ENCODE measurements around the gene DDHD1.
A peak's percentile ranks its signal among the peaks of the same experiment; 100 is the strongest.

Gene DDHD1

GRCh38 chr14:53168786-53169185 lies 15.7 kb upstream of the DDHD1 start:
- no peak for ATAC-seq
- Mint-ChIP-seq H3K36me3 (peaks cover 11% of the 10 kb centered on the region), H3K4me1 (no peaks in the 10 kb centered on the region), H3K27ac (no peak overlapping the region), H3K9me3 (no peaks in the 10 kb centered on the region), H3K27me3 (no peaks in the 10 kb centered on the region), H3K4me3 (no peak overlapping the region)

GRCh38 chr14:53167602-53168328 lies 14.6 kb upstream of the DDHD1 start:
- Mint-ChIP-seq H3K27ac (no peak overlapping the region), H3K4me3 (no peak overlapping the region), H3K4me1 (no peaks in the 10 kb centered on the region), H3K27me3 (no peaks in the 10 kb centered on the region), H3K9me3 (peaks cover 3% of the 10 kb centered on the region), H3K36me3 (peaks cover 11% of the 10 kb centered on the region)
- no peak for ATAC-seq

- Mint-ChIP-seq H3K27ac (no peak overlapping the region), H3K9me3 (peaks cover 3% of the 10 kb centered on the region), H3K4me1 (no peaks in the 10 kb centered on the region), H3K36me3 (peaks cover 13% of the 10 kb centered on the region), H3K4me3 (no peak overlapping the region), H3K27me3 (no peaks in the 10 kb centered on the region)
- ATAC-seq: no peak
Observed at GRCh38 chr14:53161758-53162435, 8.8 kb upstream of the DDHD1 start.

- Mint-ChIP-seq H3K27me3 (no peaks in the 10 kb centered on the region), H3K4me3 (no peak overlapping the region), H3K4me1 (peaks cover 18% of the 10 kb centered on the region), H3K27ac (no peak overlapping the region), H3K9me3 (no peaks in the 10 kb centered on the region), H3K36me3 (peaks cover 10% of the 10 kb centered on the region)
- ATAC-seq: no peak
Observed at GRCh38 chr14:53156238-53156637, 3.1 kb upstream of the DDHD1 start.

- H3K9me3 Mint-ChIP-seq: no peaks in the 10 kb centered on the region
- ATAC-seq: no peak
Observed at GRCh38 chr14:53153702-53154112, 584 bp upstream of the DDHD1 start.

GRCh38 chr14:53152184-53152886 lies 788 bp downstream of the DDHD1 start:
- H3K4me1 Mint-ChIP-seq: peaks cover 49% of the 10 kb centered on the region

More at GRCh38 chr14:53153702-53154112, 584 bp upstream of the DDHD1 start:
- H3K4me1 Mint-ChIP-seq: peaks cover 36% of the 10 kb centered on the region
- peak overlapping the region; percentile 81 for H3K4me3 Mint-ChIP-seq
- no peaks in the 10 kb centered on the region for H3K27me3 Mint-ChIP-seq
- peak overlapping the region; percentile 93 for H3K27ac Mint-ChIP-seq
- peaks cover 10% of the 10 kb centered on the region for H3K36me3 Mint-ChIP-seq

GRCh38 chr14:53151523-53152183 lies 1.5 kb downstream of the DDHD1 start:
- ATAC-seq: peak; percentile 1
- Mint-ChIP-seq H3K27ac (peak overlapping the region; percentile 93), H3K4me1 (peaks cover 56% of the 10 kb centered on the region)

More at GRCh38 chr14:53152184-53152886, 788 bp downstream of the DDHD1 start:
- peak; percentile 64 for ATAC-seq
- Mint-ChIP-seq H3K4me3 (peak overlapping the region; percentile 96), H3K27ac (peak overlapping the region; percentile 93), H3K27me3 (no peaks in the 10 kb centered on the region), H3K9me3 (no peaks in the 10 kb centered on the region), H3K36me3 (peaks cover 10% of the 10 kb centered on the region)

GRCh38 chr14:53149668-53150316 lies 3.3 kb downstream of the DDHD1 start:
- ATAC-seq: no peak
- peak overlapping the region; percentile 25 for H3K4me3 Mint-ChIP-seq
- peaks cover 5% of the 10 kb centered on the region for H3K36me3 Mint-ChIP-seq
- H3K9me3 Mint-ChIP-seq: no peaks in the 10 kb centered on the region
- H3K4me1 Mint-ChIP-seq: peaks cover 63% of the 10 kb centered on the region
- H3K27me3 Mint-ChIP-seq: no peaks in the 10 kb centered on the region
- no peak overlapping the region for H3K27ac Mint-ChIP-seq

More at GRCh38 chr14:53151523-53152183, 1.5 kb downstream of the DDHD1 start:
- no peaks in the 10 kb centered on the region for H3K9me3 Mint-ChIP-seq
- H3K36me3 Mint-ChIP-seq: peaks cover 11% of the 10 kb centered on the region
- H3K4me3 Mint-ChIP-seq: peak overlapping the region; percentile 96
- no peaks in the 10 kb centered on the region for H3K27me3 Mint-ChIP-seq

GRCh38 chr14:53148671-53149070 lies 4.5 kb downstream of the DDHD1 start:
- peaks cover 5% of the 10 kb centered on the region for H3K36me3 Mint-ChIP-seq
- peak overlapping the region; percentile 23 for H3K27ac Mint-ChIP-seq
- peaks cover 67% of the 10 kb centered on the region for H3K4me1 Mint-ChIP-seq
- ATAC-seq: no peak
- H3K27me3 Mint-ChIP-seq: no peaks in the 10 kb centered on the region
- H3K9me3 Mint-ChIP-seq: no peaks in the 10 kb centered on the region
- H3K4me3 Mint-ChIP-seq: peak overlapping the region; percentile 8

GRCh38 chr14:53147893-53148292 lies 5.2 kb downstream of the DDHD1 start:
- peaks cover 68% of the 10 kb centered on the region for H3K4me1 Mint-ChIP-seq
- peaks cover 11% of the 10 kb centered on the region for H3K36me3 Mint-ChIP-seq
- no peak for ATAC-seq
- H3K27me3 Mint-ChIP-seq: no peaks in the 10 kb centered on the region
- H3K27ac Mint-ChIP-seq: peak overlapping the region; percentile 23
- H3K9me3 Mint-ChIP-seq: no peaks in the 10 kb centered on the region
- H3K4me3 Mint-ChIP-seq: no peak overlapping the region

GRCh38 chr14:53147208-53147607 lies 5.9 kb downstream of the DDHD1 start:
- Mint-ChIP-seq H3K4me1 (peaks cover 73% of the 10 kb centered on the region), H3K4me3 (peak overlapping the region; percentile 73), H3K9me3 (peaks cover 3% of the 10 kb centered on the region), H3K36me3 (peaks cover 17% of the 10 kb centered on the region), H3K27ac (peak overlapping the region; percentile 61), H3K27me3 (no peaks in the 10 kb centered on the region)
- ATAC-seq: peak; percentile 59

- Mint-ChIP-seq H3K9me3 (peaks cover 3% of the 10 kb centered on the region), H3K27me3 (no peaks in the 10 kb centered on the region), H3K36me3 (peaks cover 22% of the 10 kb centered on the region), H3K27ac (peak overlapping the region; percentile 61), H3K4me1 (peaks cover 69% of the 10 kb centered on the region), H3K4me3 (peak overlapping the region; percentile 73)
- ATAC-seq: no peak
Observed at GRCh38 chr14:53146739-53147138, 6.4 kb downstream of the DDHD1 start.

GRCh38 chr14:53144244-53144643 lies 8.9 kb downstream of the DDHD1 start:
- Mint-ChIP-seq H3K4me3 (no peak overlapping the region), H3K27me3 (no peaks in the 10 kb centered on the region), H3K4me1 (peaks cover 47% of the 10 kb centered on the region), H3K9me3 (peaks cover 12% of the 10 kb centered on the region), H3K36me3 (peaks cover 46% of the 10 kb centered on the region), H3K27ac (no peak overlapping the region)
- peak; percentile 64 for ATAC-seq

- H3K9me3 Mint-ChIP-seq: peaks cover 24% of the 10 kb centered on the region
- H3K4me3 Mint-ChIP-seq: no peak overlapping the region
- H3K27me3 Mint-ChIP-seq: no peaks in the 10 kb centered on the region
- H3K4me1 Mint-ChIP-seq: peaks cover 18% of the 10 kb centered on the region
- H3K27ac Mint-ChIP-seq: no peak overlapping the region
- H3K36me3 Mint-ChIP-seq: peaks cover 68% of the 10 kb centered on the region
- ATAC-seq: no peak
Observed at GRCh38 chr14:53140585-53140984, 12.5 kb downstream of the DDHD1 start.
